Left ventricle myocardium inferior (tissue), 1 donor: Measurements from ENCODE around the gene PER2. TPM values are rescaled to one million over a fixed set of nuclear protein-coding genes. Genes with fewer than 3 reads are reported as not detected.

ENCODE experiments used
- DNase-seq: peaks from one replicate; pipeline ENCODE4 v3.0.0-alpha.2; 2020
- H3K27ac ChIP-seq: fragments of 200-600 bp; replicated peaks from 2 replicates; pipeline ENCODE4 v1.8.0; 2021
- H3K27me3 ChIP-seq: fragments of 200-600 bp; 2 replicates; pipeline ENCODE4 v1.8.0; 2021; ENCODE audit warnings: low read depth
- H3K36me3 ChIP-seq: fragments of 200-600 bp; 2 replicates; pipeline ENCODE4 v1.8.0; 2021
- H3K4me1 ChIP-seq: fragments of 200-600 bp; 2 replicates; pipeline ENCODE4 v1.8.0; 2021
- H3K4me3 ChIP-seq: fragments of 200-600 bp; 2 replicates; pipeline ENCODE4 v1.8.0; 2021; ENCODE audit warnings: mild to moderate bottlenecking, moderate library complexity
- H3K9me3 ChIP-seq: fragments of 200-600 bp; replicated peaks from 2 replicates; pipeline ENCODE4 v1.8.0; 2021
- CTCF ChIP-seq: fragments of 200-600 bp; IDR thresholded peaks from 2 replicates; pipeline ENCODE4 v1.8.0; 2021; ENCODE audit warnings: antibody characterized with exemption, mild to moderate bottlenecking, borderline replicate concordance
- intact Hi-C: fragments of 100-400 bp; cut with micrococcal nuclease; formaldehyde crosslinking; loops from one replicate; pipeline ENCODE4 v1.11.0; 2022
- total RNA-seq: library from RNA; stranded (reverse); fragmentation: NEBNext Ultra II Directional; extraction: Animal tissue kit (Norgen Biotek cat#: 25700); gene quantifications from one replicate; pipeline ENCODE4 v1.2.1, GENCODE V29; 2021
- donor health status: DM: no; HTN: yes; CAD: no; lungs with severe emphysema.

The PER2 gene
- total RNA-seq, 1 donor from 2014 or later = 3.4 TPM

GRCh38 chr2:238284802-238285515 lies 3.5 kb downstream of the PER2 start:
- intact Hi-C loops = no loop called here
- no peak for DNase-seq
- no peaks in the 10 kb centered on the region for H3K9me3 ChIP-seq
- no peaks in the 10 kb centered on the region for H3K36me3 ChIP-seq
- H3K4me3 ChIP-seq = no peak overlapping the region
- no peaks in the 10 kb centered on the region for H3K27me3 ChIP-seq
- H3K27ac ChIP-seq = peak overlapping the region; percentile 87
- no peak for TF ChIP-seq CTCF
- H3K4me1 ChIP-seq = peaks cover 75% of the 10 kb centered on the region

GRCh38 chr2:238282861-238283738 lies 5.3 kb downstream of the PER2 start:
- Histone ChIP-seq H3K4me3 (no peak overlapping the region), H3K9me3 (no peaks in the 10 kb centered on the region), H3K4me1 (peaks cover 73% of the 10 kb centered on the region), H3K36me3 (no peaks in the 10 kb centered on the region), H3K27me3 (no peaks in the 10 kb centered on the region), H3K27ac (no peak overlapping the region)
- intact Hi-C loops = no loop called here
- DNase-seq = no peak
- TF ChIP-seq CTCF = no peak

- no peak for DNase-seq
- no peak overlapping the region for H3K27ac ChIP-seq
Observed at GRCh38 chr2:238281826-238282480, 6.5 kb downstream of the PER2 start.

GRCh38 chr2:238280083-238280825 lies 8.2 kb downstream of the PER2 start:
- DNase-seq = no peak
- Histone ChIP-seq H3K4me1 (peaks cover 45% of the 10 kb centered on the region), H3K27ac (no peak overlapping the region), H3K27me3 (no peaks in the 10 kb centered on the region), H3K9me3 (no peaks in the 10 kb centered on the region), H3K4me3 (no peak overlapping the region), H3K36me3 (peaks cover 25% of the 10 kb centered on the region)
- no peak for TF ChIP-seq CTCF
- intact Hi-C loops = no loop called here

More at GRCh38 chr2:238281826-238282480, 6.5 kb downstream of the PER2 start:
- Histone ChIP-seq H3K36me3 (peaks cover 9% of the 10 kb centered on the region), H3K27me3 (no peaks in the 10 kb centered on the region), H3K4me3 (no peak overlapping the region), H3K4me1 (peaks cover 62% of the 10 kb centered on the region), H3K9me3 (no peaks in the 10 kb centered on the region)
- intact Hi-C loops = no loop called here
- TF ChIP-seq CTCF = no peak

GRCh38 chr2:238279324-238279682 lies 9.1 kb downstream of the PER2 start:
- Histone ChIP-seq H3K36me3 (peaks cover 33% of the 10 kb centered on the region), H3K27ac (no peak overlapping the region), H3K4me3 (no peak overlapping the region), H3K4me1 (peaks cover 36% of the 10 kb centered on the region), H3K27me3 (no peaks in the 10 kb centered on the region), H3K9me3 (no peaks in the 10 kb centered on the region)
- TF ChIP-seq CTCF = no peak
- intact Hi-C loops = no loop called here
- DNase-seq = no peak
